Measurements from ENCODE around the gene LAD1.

The LAD1 gene

DNA sequence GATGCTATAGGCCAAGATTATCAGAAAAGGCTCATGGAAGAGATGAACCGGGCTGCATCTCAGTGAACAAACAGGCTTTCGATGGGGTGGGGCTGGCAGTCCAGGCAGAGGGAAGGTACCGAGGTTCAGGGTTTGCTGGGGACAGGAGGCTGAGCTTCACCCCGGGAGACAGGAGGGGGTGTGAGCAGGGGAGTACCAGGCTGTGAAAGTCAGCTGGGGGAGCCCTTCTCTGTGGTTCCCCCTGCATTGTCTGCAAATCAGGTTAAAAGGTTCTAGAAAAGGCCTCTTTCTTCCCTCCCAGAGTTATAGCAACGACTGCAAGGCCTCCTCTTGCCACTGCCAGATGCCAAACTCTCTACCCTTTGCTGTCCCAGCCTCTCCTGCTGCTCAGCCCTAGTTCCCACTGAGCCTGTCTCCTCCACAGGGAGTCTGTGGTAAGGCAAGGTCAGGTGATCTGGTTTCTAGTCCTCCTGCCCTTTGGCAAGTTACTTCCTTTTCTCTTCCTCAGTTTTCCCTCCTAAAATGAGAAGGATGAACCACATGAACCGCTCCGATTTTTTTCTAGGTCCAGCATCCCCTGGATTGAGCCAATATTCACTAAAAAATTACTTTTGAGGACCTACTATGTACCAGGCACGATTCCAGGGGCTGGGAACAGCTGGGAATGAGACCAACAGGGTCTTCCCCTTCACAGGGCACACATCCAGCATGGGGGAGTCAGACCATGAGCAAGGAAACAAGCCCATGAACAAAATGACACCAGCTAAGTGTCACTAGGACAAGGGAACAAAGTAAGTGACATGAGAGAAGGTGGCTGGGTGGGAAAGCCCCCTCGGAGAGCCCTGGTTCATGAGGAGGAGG lies 7.2 kb downstream of the LAD1 start:
- no peak for DNase-seq (ENCODE audit: low read depth in 2 of 2)

DNA sequence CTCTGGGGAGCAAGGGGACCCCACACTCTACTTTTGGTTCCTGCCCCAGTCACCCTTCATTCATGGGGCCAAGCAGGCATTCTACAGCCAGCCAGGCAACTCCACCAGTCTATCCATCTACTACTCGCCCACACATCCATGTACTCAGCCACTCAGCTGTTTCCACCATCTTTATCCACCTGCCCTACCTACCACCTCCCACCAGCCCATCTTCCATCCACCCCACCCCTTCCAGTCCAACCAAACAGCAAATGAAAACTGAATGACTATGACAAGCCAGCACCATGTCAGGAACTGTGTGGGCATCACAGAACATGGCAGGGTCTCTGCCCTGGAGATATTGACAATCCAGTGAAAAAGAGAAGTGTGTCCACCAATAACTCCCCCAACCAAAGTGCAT lies 7.9 kb downstream of the LAD1 start:
- no peak for DNase-seq (ENCODE audit: low read depth in 2 of 2)

- DNase-seq (ENCODE audit: low read depth in 2 of 2): no peak
These were observed 10.1 kb downstream of the LAD1 start for GRCh38 chr1:201389051-201389450.

GRCh38 chr1:201386208-201386607 lies 12.9 kb downstream of the LAD1 start:
- no peak for DNase-seq (ENCODE audit: low read depth in 2 of 2)

DNA sequence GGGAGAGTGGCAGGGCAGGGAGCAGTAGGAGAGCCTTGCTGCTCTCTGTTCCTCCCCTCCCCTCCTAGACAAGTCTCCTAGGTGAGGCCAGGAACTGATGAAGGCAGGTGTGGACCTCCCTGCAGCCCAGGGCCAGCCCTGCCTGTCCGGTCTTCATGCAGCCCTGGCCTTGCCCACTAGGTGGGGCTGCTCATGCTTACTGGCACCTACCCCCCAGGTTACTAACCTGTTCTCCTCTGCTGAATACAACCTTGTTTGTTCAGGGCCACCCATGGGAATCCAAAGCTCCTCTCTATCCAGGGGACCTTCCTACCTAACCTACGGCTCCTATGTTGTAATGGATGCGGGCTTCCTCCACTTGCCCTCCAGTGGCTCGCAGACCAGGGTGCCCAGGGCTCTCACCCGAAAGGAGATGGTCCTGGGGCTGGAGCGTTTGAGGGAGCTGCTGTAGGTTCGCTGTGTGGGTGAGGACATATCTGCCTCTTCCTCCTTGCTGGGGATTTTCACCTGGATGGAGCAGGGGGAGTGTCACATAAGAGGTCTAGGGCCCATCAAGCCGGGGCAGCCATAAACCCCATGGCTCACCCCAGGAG lies 13.7 kb downstream of the LAD1 start:
- DNase-seq (ENCODE audit: low read depth in 2 of 2): peak; percentile 13 to 23

GRCh38 chr1:201384406-201384782 lies 14.7 kb downstream of the LAD1 start:
- no peak for DNase-seq (ENCODE audit: low read depth in 2 of 2)

DNA sequence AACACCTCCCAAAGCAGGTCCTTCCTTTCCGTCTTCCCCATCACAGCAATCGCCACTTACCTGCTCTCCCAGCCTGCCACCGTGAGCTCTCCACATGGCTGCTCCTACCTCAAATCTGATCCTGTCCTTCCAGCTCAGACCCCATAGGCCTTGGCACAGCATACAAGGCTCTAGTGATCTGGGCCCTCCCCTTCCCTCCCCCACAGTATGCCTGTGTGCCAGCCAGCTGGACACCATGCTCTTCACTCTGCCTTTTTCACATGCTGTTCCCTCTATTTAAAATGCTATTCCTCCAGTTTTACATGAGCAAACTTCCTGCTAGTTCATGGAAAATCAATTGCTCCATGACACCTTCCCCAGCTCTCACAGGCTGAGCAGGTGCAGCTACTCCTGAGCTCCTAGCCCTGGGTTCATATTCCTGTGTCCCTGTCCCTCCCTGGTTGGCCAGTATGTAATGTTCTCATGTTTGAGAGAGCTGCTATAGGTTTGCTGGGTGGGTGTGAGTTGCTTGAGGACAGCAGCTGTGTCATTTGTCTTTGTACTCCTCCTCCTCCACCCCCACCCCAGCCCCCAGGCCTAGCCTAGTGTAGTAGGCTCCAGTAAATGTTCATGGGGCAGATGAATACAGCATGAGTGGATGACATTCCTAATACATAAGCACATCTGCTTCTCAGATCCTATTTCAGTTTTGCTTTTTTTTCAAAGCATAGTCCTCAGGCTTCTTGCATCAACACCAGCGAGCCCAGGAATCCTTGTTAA lies 15.3 kb downstream of the LAD1 start:
- DNase-seq (ENCODE audit: low read depth in 2 of 2): no peak

DNA sequence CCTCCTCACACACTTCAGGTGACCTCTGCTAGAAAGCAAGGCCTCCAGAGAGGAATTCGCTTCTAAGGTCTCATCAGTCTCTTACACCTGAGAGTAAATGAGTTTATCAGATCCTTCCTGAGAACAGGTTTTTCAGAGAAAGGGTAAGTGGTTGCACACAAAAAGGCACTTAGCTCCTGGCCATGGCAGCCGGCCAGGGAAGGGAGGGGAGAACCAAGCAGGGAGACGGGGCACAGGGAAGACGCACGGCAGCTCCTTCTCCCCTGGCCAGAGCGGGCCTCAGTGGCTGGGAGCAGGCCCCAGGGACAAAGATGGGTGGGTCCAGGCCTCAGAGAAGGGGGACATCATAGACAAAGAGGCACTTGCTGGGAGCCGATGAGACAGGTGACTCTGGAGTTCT lies 18.0 kb downstream of the LAD1 start:
- no peak for DNase-seq (ENCODE audit: low read depth in 2 of 2)

DNA sequence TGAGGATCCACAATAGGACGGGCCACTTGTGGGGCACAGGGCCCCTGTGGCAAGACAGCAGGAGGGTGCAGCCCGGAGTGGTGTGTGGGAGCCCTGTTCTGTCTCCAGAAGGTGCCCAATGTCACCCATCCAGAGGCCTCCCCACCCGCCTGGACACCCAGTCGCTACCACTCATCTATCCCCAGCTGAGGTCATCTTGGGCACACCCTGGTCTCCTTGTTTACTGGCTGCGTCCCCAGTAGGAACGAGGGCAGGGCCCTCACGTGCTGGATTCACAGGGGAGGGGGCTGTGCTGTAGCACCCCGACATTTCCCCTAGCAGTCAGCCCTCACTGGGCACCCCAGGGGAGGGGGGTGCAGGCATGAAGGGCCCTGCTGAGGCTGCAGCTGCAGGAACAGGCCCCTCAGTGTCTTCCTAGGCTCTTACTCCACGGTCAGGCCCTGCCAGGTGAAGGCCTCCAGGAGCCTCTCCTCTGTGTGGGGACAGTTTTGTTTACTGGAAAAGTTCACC lies 19.3 kb downstream of the LAD1 start:
- DNase-seq (ENCODE audit: low read depth in 2 of 2): no peak

DNA sequence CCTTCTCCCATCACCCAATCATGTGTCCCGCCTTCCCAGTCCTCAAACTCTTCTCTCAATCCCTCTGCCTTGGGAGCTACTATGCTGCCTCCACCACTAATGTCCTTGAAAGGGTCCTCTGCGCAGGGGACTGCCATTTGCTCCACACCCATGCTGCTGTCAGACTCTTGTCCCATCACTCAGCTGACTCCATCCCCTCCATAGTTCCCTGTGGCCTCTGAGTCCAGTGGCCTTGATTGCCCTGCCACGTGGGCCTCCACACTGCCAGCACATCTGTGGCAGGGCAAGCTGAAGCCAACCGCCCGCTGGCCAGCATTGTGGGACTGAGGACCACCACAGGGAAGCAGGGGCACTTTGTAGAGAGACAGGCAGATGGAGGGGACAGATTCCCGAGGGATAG lies 20.3 kb downstream of the LAD1 start:
- no peak for DNase-seq (ENCODE audit: low read depth in 2 of 2)

GRCh38 chr1:201377611-201378092 lies 21.5 kb downstream of the LAD1 start, which contains the start of gene TNNT2:
Gene TNNT2 (minus strand): TSS chr1:201377680. CDS start chr1:201373254, 4,426 bp downstream.
- DNase-seq (ENCODE audit: low read depth in 2 of 2): no peak

DNA sequence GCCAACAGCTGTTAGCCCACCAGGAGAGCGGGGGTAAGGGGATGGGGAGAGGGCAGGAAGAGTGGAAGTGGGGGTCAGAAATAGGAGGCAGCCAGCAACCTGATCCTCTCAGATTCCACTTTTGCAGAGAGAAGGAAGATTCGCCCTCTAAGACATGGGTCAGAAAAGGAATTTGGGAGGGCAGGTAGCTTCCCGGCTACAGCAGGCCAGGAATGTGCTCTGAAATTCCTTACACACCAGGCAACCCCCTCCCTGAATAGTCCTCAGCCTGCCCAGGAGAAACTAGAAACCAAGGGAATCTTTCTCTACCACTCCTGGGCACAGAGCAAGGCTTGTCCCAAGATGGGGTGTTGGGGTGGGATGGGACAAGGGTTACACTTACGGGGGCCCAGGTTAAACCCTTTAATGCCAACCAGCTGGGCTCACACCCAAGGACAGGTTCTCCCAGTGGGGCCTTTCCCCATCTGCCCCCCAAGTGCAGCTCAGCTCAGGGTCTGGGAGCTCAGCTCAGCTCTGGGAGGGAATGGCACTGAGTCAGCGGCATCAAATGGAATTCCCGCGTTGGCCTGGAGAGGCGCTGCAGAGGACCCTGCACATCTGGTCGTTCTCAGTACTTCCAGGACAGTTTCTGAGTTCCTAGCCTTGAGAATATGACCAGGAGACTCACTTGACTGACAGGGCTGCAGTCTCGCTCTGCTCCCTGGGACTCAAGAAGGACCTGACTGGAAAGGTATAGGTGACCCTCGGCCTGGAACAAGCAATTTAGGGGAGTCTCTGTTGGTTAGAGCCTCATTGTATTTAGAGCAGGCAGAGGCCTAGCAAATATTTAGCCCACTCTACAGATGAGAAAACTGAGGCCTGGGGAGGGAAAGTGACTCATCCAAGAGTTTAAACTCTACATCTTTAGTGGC lies 22.4 kb downstream of the LAD1 start:
- DNase-seq (ENCODE audit: low read depth in 2 of 2): no peak

DNA sequence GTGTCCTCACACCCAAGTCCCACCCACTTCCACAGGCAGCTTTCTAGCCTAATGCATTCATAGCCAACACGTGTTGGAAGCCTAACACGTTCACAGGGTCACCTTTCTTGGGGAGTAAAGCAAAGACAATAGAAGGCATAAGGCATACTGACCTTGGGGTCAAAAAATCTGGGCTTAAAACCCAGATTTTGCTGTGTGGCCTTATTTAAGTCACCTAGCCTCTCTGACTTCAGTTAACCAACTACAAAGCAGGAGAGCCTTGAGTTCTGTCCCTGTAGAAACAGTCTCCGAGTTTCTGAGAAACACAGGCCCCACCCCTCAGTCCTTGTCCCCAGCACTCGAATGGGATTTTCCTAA lies 23.0 kb downstream of the LAD1 start:
- no peak for DNase-seq (ENCODE audit: low read depth in 2 of 2)

DNA sequence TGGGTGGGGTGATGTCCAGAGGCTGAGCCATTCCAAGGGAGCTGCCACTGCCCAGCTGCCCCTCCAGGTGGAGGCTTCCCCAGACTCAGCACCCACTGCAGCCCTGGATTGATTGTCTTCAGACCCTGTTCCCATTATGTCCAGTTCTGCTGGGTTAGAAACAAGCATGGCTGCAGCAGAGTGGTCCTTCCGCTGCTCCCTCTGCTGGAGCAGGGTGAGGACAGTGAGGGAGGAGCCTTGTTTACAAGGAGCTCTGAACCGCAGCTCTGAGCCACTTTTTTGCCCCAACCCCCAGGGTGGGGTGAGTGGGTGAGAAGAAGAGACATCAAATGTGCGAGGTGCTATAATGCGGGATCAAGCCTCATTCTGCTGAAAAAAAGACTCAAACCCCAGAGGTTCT lies 24.0 kb downstream of the LAD1 start:
- no peak for DNase-seq (ENCODE audit: low read depth in 2 of 2)

GRCh38 chr1:201374364-201374763 lies 24.8 kb downstream of the LAD1 start:
- DNase-seq (ENCODE audit: low read depth in 2 of 2): no peak

DNA sequence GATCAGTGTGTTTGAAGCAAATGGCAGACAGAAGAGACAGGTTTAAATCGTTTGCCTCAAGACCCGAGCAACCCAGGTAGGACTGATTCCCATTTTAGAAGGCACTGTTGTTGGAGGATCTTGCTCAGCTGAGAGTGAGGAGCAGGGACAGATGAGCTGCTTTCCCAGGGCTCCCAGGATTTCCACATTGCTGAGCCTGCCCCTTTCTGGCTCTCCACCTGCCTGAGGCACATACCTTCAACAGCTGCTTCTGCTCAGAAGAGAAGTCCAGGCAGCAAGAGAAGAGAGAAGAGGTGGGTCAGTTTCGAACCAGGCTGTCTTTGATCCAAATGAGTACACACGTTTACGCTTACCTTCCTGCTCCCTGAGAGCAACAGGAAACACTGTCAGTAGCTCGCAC lies 27.3 kb downstream of the LAD1 start:
- DNase-seq (ENCODE audit: low read depth in 2 of 2): no peak

DNA sequence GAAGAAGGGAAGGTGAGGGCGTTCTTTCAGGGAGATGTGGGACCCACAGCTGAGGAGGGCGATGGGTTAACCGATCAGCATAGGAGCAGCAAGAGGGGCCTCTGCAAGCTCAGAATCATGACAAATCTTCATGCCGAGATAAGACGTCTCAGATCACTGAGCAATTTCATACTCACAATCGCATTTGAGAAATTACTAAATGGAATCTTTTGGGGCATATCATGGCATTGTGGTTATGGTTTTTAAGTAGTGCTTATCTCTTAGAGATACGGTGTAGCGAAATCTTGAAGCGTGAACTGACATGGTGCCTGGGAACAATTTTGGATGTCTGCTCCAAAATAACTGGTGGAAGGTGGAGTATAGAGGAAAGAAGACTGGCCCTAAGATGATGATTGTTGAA lies 27.8 kb downstream of the LAD1 start:
- DNase-seq (ENCODE audit: low read depth in 2 of 2): no peak

GRCh38 chr1:201370500-201370899 lies 28.6 kb downstream of the LAD1 start:
- no peak for DNase-seq (ENCODE audit: low read depth in 2 of 2)

GRCh38 chr1:201369209-201369608 lies 29.9 kb downstream of the LAD1 start:
- DNase-seq (ENCODE audit: low read depth in 2 of 2): no peak

- DNase-seq (ENCODE audit: low read depth in 2 of 2): no peak
These were observed 32.4 kb downstream of the LAD1 start for GRCh38 chr1:201366696-201367095.

DNA sequence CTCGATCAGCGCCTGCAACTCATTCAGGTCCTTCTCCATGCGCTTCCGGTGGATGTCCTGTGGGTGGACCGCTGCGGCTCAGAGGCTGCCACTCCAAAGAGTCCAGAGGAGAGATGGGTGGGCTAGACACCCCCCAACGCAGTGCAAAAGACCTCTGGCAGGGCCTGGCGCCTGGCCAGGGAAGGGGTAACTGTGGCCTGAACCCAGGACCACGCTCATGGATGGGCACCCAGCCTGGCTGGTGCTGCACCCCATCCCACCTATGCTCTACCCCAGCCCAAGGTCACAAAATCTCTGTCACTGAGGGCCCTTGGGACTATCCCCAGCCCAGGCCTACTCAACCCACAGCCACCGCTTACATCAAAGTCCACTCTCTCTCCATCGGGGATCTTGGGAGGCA lies 33.9 kb downstream of the LAD1 start:
- no peak for DNase-seq (ENCODE audit: low read depth in 2 of 2)

- no peak for DNase-seq (ENCODE audit: low read depth in 2 of 2)
These were observed 34.4 kb downstream of the LAD1 start for GRCh38 chr1:201364808-201365105.

All from stimulated activated CD8-positive, alpha-beta memory T cell treated with anti-CD3 and anti-CD28 coated beads, Interleukin-15, amount 100 ng/mL, for 48 hours (primary cell).